ENCODE data around the gene COX4I1.

GRCh38 chr16:85750146-85750826 lies 49.2 kb upstream of the COX4I1 start:
- no peak for TF ChIP-seq CTCF (IDR thresholded peaks at IDR 0.05)
- TF ChIP-seq EZH2 (IDR thresholded peaks at IDR 0.05; ENCODE audit: borderline replicate concordance, insufficient read depth, low read depth, low read length, poor library complexity, severe bottlenecking): no peak

All from B cell (primary cell).